ENCODE data around the gene FGF6. TPM values are rescaled to one million over a fixed set of nuclear protein-coding genes. Genes with fewer than 3 reads are reported as not detected.
"Not testable (repeated sequence)": the region's sequence is repeated elsewhere in the genome, so short reads cannot be mapped to it uniquely, and the experiment has no call there.

Gene FGF6
- total RNA-seq, 4 donors from 2014 or later: not detected

GRCh38 chr12:4412465-4412864, 33.1 kb downstream of the FGF6 start:
- Histone ChIP-seq H3K27me3 (no peaks in the 10 kb centered on the region), H3K4me3 (no peak overlapping the region), H3K9me3 (no peaks in the 10 kb centered on the region), H3K27ac (no peak overlapping the region), H3K36me3 (no peaks in the 10 kb centered on the region), H3K4me1 (no peaks in the 10 kb centered on the region)
- TF ChIP-seq POLR2A (IDR thresholded peaks at IDR 0.05): no peak
- TF ChIP-seq, protein P1, sequence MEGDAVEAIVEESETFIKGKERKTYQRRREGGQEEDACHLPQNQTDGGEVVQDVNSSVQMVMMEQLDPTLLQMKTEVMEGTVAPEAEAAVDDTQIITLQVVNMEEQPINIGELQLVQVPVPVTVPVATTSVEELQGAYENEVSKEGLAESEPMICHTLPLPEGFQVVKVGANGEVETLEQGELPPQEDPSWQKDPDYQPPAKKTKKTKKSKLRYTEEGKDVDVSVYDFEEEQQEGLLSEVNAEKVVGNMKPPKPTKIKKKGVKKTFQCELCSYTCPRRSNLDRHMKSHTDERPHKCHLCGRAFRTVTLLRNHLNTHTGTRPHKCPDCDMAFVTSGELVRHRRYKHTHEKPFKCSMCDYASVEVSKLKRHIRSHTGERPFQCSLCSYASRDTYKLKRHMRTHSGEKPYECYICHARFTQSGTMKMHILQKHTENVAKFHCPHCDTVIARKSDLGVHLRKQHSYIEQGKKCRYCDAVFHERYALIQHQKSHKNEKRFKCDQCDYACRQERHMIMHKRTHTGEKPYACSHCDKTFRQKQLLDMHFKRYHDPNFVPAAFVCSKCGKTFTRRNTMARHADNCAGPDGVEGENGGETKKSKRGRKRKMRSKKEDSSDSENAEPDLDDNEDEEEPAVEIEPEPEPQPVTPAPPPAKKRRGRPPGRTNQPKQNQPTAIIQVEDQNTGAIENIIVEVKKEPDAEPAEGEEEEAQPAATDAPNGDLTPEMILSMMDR (IDR thresholded peaks at IDR 0.05): no peak
- intact Hi-C loops (cut with DNase I; ENCODE audit: low total_unique reads): no loop called here
- DNase-seq: no peak

DNA sequence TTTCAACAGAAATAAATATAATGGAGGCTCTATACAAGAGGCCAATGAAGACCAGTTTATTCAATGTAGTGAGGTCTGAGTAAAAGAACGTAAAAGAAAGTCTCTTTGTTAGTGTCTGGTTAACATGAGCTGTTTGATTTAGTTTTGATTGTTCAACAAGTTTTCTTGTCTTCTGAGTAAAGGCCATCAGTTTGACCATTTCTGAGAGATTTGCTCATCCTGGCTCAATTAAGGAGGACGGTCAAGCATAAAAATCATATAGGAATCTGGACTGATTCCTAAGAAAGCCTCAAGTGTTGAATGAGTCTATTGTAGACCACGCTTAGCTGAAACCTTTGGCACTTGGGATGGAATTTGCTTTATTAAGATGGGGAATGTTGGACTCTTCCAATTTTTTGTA, 33.6 kb downstream of the FGF6 start:
- Histone ChIP-seq H3K9me3 (no peaks in the 10 kb centered on the region), H3K27me3 (no peaks in the 10 kb centered on the region), H3K4me1 (no peaks in the 10 kb centered on the region), H3K36me3 (no peaks in the 10 kb centered on the region), H3K27ac (no peak overlapping the region), H3K4me3 (no peak overlapping the region)
- intact Hi-C loops (cut with DNase I; ENCODE audit: low total_unique reads): no loop called here
- TF ChIP-seq, protein P1 (IDR thresholded peaks at IDR 0.05): no peak
- no peak for TF ChIP-seq POLR2A (IDR thresholded peaks at IDR 0.05)
- no peak for DNase-seq

GRCh38 chr12:4407136-4407535, 38.5 kb downstream of the FGF6 start:
- intact Hi-C loops (cut with DNase I; ENCODE audit: low total_unique reads): no loop called here
- no peak for TF ChIP-seq POLR2A (IDR thresholded peaks at IDR 0.05)
- TF ChIP-seq, protein P1 (IDR thresholded peaks at IDR 0.05): no peak
- Histone ChIP-seq H3K36me3 (no peaks in the 10 kb centered on the region), H3K4me3 (no peak overlapping the region), H3K9me3 (no peaks in the 10 kb centered on the region), H3K27me3 (no peaks in the 10 kb centered on the region), H3K27ac (no peak overlapping the region), H3K4me1 (no peaks in the 10 kb centered on the region)
- no peak for DNase-seq

DNA sequence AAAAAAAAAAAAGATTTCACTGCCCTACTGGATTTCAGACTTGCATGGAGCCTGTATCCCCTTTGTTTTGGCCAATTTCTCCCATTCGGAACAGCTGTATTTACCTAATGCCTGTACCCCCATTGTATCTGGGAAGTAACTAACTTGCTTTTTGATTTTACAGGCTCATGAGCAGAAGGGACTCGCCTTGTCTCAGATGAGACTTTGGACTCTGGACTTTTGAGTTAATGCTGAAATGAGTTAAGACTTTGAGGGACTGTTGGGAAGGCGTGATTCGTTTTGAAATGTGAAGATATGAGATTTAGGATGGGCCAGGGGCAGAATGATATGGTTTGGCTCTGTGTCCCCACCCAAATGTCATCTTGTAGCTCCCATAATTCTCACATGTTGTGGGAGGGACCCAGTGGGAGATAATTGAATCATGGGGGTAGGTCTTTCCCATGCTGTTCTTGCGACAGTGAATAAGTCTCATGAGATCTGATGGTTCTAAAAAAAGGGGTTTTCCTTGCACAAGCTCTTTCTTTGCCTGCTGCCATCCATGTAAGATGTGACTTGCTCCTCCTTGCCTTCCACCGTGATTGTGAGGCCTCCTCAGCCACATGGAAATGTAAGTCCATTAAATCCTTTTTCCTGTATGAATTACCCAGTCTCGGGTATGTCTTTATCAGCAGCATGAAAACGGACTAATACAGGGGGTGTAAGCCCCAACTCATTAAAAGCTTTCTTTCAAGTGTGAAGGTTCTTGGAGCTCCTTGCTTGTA, 40.6 kb downstream of the FGF6 start:
- intact Hi-C loops (cut with DNase I; ENCODE audit: low total_unique reads); H3K4me1 ChIP-seq; H3K36me3 ChIP-seq; H3K27me3 ChIP-seq; H3K4me3 ChIP-seq; H3K9me3 ChIP-seq; DNase-seq; H3K27ac ChIP-seq: not testable (repeated sequence)

DNA sequence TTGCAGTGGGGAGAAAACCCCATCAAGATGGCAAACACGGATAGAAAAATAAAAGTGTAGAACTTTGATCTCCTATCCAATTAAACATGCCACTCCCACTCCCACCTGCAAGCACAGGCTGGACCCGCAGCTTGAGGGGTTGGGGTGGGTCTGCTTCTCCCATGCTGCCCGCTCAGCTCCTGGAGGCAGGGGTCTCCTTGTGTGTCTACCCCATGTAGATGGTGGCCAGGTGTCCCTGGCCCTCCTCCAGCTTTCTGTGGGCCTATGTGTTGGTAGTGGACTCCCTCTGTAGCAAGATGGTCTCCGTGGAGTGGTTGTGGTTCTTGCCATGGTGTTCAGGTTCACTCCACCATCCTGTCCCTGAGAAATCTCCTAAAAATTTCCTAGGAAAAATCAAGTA, 42.6 kb downstream of the FGF6 start:
- H3K27me3 ChIP-seq: no peaks in the 10 kb centered on the region
- no peak overlapping the region for H3K27ac ChIP-seq
- TF ChIP-seq POLR2A (IDR thresholded peaks at IDR 0.05): no peak
- TF ChIP-seq, protein P1 (IDR thresholded peaks at IDR 0.05): no peak
- no peak overlapping the region for H3K4me3 ChIP-seq
- DNase-seq: no peak
- H3K36me3 ChIP-seq: no peaks in the 10 kb centered on the region
- intact Hi-C loops (cut with DNase I; ENCODE audit: low total_unique reads): no loop called here
- no peaks in the 10 kb centered on the region for H3K4me1 ChIP-seq
- no peaks in the 10 kb centered on the region for H3K9me3 ChIP-seq

All from uterus (tissue), 4 donors.